Stimulated activated CD4-positive, alpha-beta T cell treated with anti-CD3 and anti-CD28 coated beads, Interleukin-12 subunit alpha, Interleukin-12 subunit beta, amount 100 ng/mL, for 4 hours (primary cell): ENCODE results near the gene HSPG2.
A peak's percentile ranks its signal among the peaks of the same experiment; 100 is the strongest.
"Not testable (repeated sequence)": the region's sequence is repeated elsewhere in the genome, so short reads cannot be mapped to it uniquely, and the experiment has no call there.

Experiments
- DNase-seq: peaks from one replicate; pipeline ENCODE4 v3.0.0-alpha.2; 2020

Gene HSPG2

DNA sequence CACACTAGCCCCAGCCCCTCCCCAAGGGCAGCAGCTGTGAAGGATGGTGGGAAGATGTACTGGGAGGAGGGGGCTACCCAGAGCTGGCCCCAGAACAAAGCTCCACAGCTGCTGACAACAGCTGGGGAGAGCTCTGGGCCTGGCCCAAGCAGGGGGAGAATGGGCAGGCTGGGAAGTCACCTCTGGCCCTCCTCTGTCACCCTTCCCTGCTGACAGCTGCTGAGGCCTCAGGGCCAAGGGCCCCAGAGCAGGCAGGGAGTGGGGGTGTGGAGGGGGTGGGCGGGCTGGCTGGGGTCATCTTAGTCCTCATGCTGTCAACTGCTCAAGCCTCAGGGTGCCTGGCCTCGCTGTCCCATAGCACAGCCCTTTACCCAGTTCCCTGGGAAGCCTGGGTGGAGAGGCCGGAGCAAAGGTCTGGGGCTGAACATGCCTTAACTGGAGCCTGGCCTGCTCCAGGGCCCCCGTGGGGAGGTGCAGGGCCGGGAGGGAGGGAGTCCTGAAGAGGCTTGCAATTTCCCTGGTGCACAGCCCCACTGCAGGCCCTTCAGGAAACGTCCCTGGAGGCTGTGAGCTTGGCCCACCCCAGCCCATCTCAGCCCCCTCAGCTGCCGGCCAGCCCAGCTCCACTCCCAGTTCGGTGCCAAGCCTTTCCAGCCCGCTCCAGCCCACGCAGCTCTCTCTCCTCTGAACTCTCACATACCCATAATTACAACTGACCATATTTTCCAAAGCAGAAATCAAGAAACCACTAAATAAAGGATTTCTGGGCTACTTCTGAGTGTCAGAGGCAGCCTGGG is 25.7 kb downstream of the HSPG2 start:
- DNase-seq = no peak

DNA sequence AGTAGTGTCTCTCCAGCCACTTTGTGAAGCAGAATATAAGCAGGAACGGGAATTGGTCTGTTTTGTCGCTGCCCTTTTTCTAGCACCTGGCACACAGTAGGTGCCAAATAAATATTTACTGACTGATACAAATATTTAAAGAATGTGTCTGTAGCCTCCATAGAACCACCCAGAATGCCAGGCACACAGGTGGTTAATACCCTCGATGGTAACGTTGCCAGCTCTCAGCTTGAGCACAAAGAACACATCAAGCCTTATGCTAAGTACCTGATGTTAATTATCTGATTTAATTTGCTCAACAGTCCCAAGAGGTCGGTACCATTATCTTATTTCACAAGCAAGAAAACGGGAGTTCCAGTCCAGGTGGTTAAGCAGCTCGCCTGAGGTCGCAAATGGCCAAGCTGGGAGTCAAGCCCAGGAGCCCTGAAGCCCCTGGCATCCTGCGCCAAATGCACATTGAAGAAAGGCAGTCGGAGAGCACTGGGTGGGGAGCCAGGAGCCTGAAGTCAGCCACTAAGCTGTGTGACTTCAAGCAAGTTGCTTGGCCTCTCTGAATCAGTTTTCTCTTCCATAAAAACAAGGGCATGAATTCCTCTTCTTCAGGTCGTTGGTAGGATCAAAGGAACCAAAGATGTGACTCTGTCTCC is 26.4 kb downstream of the HSPG2 start:
- no peak for DNase-seq

GRCh38 chr1:21909787-21910503 is 27.2 kb downstream of the HSPG2 start:
- DNase-seq = peak; percentile 33

DNA sequence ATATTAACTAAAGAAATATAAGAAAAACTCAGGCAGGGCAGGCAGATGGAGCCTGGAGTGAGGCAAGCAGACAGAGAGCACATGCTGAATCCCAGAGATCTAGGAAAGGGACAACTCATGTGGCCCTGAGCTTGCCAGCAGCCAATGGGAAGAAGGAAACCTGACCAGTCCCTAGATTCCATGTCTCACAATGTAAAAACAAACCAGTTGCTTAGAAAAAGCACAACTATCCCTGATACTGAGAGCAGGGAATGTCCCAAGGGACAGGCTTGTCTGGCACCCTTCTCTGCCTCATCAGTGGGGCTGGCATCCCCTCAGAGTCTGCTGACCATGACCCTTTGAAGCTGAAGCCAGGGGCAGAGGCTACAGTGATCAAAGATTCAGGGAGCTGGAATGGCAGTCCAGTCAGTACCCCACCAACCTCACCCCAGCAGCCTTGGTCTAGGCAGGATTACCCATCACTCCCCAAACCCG is 27.8 kb downstream of the HSPG2 start:
- no peak for DNase-seq

DNA sequence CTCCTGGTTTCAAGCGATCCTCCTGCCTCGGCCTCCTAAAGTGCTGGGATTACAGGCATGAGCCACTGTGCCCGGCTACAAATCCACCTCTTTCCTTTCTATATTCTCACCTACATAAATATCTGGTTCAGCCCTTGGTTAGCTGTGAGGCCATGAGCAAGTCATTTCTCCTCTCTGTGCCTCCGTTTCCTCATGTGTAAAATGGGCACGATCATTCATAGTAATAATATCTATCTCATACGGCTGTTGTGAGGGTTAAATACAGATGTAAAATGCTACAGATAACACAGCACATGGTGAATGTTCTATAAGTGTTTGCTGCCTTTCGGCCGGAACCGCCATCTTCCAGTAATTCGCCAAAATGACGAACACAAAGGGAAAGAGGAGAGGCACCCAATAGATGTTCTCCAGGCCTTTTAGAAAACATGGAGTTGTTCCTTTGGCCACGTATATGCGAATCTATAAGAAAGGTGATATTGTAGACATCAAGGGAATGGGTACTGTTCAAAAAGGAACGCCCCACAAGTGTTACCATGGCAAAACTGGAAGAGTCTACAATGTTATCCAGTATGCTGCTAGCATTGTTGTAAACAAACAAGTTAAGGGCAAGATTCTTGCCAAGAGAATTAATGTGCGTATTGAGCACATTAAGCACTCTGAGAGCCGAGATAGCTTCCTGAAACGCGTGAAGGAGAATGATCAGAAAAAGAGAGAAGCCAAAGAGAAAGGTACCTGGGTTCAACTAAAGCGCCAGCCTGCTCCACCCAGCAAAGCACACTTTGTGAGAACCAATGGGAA is 29.2 kb downstream of the HSPG2 start:
- not testable (repeated sequence) for DNase-seq

GRCh38 chr1:21907079-21907418 is 30.1 kb downstream of the HSPG2 start:
- DNase-seq = no peak

GRCh38 chr1:21906173-21907078 is 30.7 kb downstream of the HSPG2 start:
- DNase-seq = no peak

DNA sequence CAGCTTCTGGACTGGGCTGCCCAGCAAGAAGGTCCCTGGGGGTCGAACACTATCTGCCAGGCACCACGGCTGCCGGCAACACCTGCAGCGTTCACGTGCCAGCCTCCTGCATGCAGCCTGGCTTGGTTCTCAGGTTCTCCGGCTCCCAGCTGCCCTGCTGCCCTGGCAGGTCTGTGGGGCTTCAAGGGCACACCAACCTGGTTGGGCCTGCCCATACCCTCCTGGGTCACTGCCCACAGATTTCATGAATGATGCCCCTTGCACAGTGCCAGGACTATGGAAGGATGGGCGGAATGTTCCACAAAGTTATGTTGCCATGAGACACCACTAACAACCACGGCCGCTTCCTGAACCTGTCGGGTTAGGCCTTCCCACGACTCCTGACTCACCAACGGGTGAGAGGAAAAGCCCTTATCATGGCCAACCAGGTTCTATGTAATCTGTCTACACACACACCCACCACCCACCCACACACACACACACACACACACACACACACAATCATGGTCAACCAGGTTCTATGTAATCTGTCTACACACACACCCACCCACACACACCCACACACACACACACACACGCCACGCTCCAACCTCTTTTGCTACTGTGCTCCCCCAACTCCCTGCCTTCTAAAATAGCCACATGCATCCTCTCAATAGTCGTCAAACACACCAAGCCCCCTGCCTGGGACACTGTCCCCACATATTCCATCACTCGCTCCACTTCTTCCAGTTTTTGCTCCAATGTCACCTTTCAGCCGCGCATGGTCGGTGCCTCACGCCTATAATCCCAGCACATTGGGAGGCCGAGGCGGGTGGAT is 32.2 kb downstream of the HSPG2 start:
- no peak for DNase-seq

GRCh38 chr1:21904454-21904703 is 32.7 kb downstream of the HSPG2 start:
- DNase-seq = no peak

DNA sequence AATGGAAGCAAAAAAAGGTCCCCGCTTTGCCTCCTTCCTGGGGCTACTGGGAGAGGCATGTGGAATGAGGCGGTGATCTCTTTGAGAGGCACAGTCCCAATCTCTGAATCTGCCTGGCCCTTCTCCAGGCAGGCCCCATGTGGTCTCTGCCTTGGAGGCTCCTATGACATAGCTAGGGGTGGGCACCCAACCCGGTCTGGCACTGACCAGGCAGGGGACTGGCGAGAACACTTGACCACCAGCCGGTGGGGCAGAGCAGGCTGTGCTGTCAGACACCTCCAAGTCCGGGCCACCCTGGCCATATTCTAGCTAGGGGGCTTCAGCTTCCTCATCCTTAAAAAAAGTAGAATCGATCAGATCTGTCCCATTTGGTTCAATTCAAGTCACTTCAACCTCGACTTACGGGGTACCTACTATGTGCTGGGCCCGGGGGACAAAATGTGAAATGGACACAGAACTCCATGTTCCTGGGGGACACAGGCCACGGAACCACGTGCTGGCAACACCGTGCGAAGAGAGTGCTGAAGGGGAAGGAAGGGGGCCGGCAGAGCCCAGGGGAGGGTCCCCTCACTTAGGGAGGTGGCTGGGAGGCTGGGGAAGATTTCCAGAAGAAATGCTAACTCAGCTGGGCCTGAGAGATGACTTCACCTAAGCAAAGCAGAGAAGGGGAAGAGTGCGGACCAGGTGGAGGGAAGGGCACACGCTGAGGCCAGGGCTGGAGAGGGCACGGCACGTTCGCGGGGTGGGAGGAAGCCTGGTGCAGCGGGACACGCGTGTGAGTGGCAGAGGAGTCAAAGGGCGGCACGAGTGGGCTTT is 33.3 kb downstream of the HSPG2 start:
- DNase-seq = no peak

DNA sequence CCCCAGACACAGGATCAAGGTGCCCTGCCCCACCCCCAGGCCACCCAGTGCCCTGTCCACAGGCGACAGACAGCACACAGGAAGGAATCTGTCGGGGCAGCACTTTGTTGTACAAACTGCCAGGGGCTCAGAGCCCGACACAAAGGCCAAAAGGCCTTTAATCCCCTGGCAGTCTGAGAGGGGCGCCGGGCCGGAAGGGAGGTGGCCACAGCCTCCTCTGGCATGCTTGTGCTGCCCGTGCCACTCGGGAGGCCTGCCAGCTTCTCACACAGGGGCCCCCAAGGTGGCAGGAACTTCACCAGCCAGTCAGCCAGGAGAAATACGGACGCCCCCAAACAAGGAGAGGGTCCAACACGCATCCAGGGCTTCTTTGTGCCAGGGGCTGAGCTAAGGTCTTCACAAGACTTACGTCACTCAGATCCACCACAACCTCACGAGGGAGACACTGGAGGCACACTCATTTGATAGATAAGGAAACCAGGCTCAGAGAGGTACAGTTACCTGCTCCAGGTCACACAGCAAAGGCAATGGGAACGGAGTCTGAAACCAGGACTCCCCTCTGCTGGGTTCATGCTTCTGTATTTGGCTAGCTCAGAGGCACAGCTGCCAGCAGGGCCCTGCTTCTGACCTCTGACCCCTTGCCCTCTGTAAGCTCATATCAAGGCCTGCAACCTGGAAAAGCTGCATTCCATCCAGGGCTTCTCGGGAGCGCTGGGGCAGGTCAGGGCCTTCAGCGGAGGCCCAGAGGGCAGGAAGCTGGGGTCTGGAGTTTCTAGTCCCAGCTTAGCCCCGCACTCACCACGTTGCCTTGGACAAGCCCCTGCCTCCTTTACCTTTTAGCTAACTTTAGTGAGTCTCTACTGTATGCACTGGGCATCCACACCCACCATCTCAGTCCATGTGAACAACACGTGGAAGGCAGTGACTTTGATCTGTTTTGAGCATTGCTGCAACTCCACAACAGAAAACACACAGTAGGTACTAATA is 34.8 kb downstream of the HSPG2 start:
- no peak for DNase-seq

- no peak for DNase-seq
Observed at GRCh38 chr1:21901473-21901847, 35.6 kb downstream of the HSPG2 start.

GRCh38 chr1:21900766-21901472 is 36.2 kb downstream of the HSPG2 start:
- DNase-seq = no peak

DNA sequence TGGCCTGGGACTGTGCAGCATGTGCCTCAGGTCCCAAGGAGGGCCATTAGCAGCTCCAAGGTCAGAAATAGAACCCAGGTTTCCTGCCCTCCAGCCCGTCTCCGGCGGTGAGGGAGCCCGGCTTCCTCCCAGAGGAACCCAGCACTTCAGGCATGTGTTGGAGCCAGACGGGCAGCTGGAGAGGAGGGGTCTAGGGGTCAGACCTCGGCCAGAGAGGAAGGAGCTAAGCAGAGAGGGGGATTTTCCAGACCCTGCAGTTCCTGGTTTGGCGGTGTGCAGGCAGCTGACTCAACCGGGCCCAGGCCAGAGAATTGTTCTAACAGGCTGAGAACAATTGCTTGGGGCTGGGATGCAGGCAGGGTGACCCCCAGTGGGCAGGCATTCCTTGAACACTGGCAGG is 37.1 kb downstream of the HSPG2 start:
- no peak for DNase-seq

DNA sequence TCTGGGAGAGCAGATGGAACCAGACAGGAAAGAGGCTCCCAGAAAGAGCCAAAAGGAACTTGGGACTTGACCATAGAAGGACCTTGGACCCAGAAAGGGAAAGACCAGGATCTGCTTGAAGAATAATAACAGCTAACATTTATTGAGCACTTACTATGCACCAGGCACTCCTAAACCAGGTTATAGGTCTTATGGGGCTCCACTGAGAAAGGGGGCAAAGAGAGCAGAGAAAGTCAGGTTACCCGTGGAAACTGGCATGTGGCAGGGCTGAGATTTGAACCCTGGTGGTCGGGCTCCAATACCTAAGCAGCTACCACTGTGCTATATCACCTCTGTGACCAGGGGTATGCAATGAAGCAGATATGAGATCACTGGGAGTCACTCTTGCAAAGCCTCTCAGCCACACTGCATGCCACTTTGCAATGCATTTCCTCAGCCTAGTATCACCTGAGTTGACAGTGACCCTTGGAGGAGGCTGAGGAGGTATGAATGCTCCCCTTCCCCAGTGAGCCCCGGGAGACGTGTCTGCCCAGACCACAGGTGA is 37.8 kb downstream of the HSPG2 start:
- DNase-seq = no peak

- no peak for DNase-seq
Observed at GRCh38 chr1:21898326-21899200, 38.5 kb downstream of the HSPG2 start.

DNA sequence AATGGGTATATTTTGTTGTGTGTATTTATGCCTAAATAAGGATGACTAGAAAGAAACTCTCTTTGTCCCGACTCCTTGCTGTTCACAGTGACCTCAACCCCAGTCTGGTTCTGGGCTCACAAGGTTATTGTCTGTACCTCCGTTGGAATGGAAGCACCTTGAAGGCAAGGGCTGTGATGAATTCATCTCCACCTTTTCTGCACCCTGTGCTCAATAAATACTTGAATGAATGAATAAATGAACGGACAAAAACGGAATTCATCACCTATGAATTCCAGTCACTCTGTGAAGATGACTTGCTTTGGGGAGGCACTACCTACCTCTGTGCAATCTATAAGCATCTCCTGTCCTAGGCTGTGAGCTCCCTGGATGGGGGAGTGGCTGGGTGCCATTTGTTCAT is 39.3 kb downstream of the HSPG2 start:
- no peak for DNase-seq
